Activated CD8-positive, alpha-beta T cell treated with anti-CD3 and anti-CD28 coated beads for 36 hours (primary cell): ENCODE data around the gene GRID1. TPM values are rescaled to one million over a fixed set of nuclear protein-coding genes. Genes with fewer than 3 reads are reported as not detected.

ENCODE experiments used
- ATAC-seq: fragments of 200-7000 bp; cut with Tn5 transposase; one replicate; pipeline ENCODE4 v1.10.0; 2021; ENCODE audit warnings: mild to moderate bottlenecking, moderate library complexity
- CTCF ChIA-PET: fragments of 350-600 bp; sonication (Branson Sonifier 250); formaldehyde crosslinking; loops from one replicate; lab custom pipeline; 2021; ENCODE audit warnings: antibody characterized with exemption; lab: Charles Lee
- POLR2A ChIA-PET: fragments of 350-600 bp; sonication (Branson Sonifier 250); formaldehyde crosslinking; loops from one replicate; lab custom pipeline; 2021; ENCODE audit warnings: antibody characterized with exemption; lab: Charles Lee
- DNase-seq: peaks from one replicate; pipeline ENCODE4 v3.0.0-alpha.2; 2020
- H3K27ac Mint-ChIP-seq: one replicate; pipeline ENCODE4 v1.8.0; 2021; ENCODE audit warnings: mild to moderate bottlenecking, mixed read lengths
- H3K27me3 Mint-ChIP-seq: one replicate; pipeline ENCODE4 v1.8.0; 2021; ENCODE audit warnings: mixed read lengths
- H3K36me3 Mint-ChIP-seq: one replicate; pipeline ENCODE4 v1.8.0; 2021; ENCODE audit warnings: low read depth, mixed read lengths
- H3K4me1 Mint-ChIP-seq: one replicate; pipeline ENCODE4 v1.8.0; 2021; ENCODE audit warnings: low read depth, mixed read lengths
- H3K4me3 Mint-ChIP-seq: one replicate; pipeline ENCODE4 v1.8.0; 2021; ENCODE audit warnings: mild to moderate bottlenecking, moderate library complexity, mixed read lengths
- H3K9me3 Mint-ChIP-seq: one replicate; pipeline ENCODE4 v1.8.0; 2021; ENCODE audit warnings: mixed read lengths
- CTCF ChIP-seq: fragments of 200-600 bp; IDR thresholded peaks from one replicate; pipeline ENCODE4 v1.8.0; 2022; ENCODE audit warnings: antibody characterized with exemption, mild to moderate bottlenecking
- intact Hi-C: fragments of 100-400 bp; cut with micrococcal nuclease; formaldehyde crosslinking; loops from one replicate; pipeline ENCODE4 v1.10.0; 2022
- total RNA-seq, 2 experiments: library from RNA; stranded (reverse); gene quantifications; one replicate each; pipeline ENCODE4 v1.2.3, GENCODE V29; 2021

The GRID1 gene
- total RNA-seq, 2 experiments from 2014 or later: not detected

- intact Hi-C loops: no loop called here
- Mint-ChIP-seq H3K9me3 (no peaks in the 10 kb centered on the region), H3K27me3 (peaks cover 3% of the 10 kb centered on the region), H3K36me3 (no peaks in the 10 kb centered on the region), H3K4me1 (no peaks in the 10 kb centered on the region), H3K27ac (no peak overlapping the region), H3K4me3 (no peak overlapping the region)
- TF ChIP-seq CTCF: no peak
- ATAC-seq: no peak
- POLR2A ChIA-PET: no interaction called here
- no peak for DNase-seq
- CTCF ChIA-PET: no interaction called here
These were observed 27.2 kb downstream of the GRID1 start for GRCh38 chr10:86339226-86339865.

GRCh38 chr10:86337121-86337601, 29.4 kb downstream of the GRID1 start:
- Mint-ChIP-seq H3K36me3 (no peaks in the 10 kb centered on the region), H3K27ac (no peak overlapping the region), H3K9me3 (no peaks in the 10 kb centered on the region), H3K4me1 (no peaks in the 10 kb centered on the region), H3K27me3 (peaks cover 6% of the 10 kb centered on the region), H3K4me3 (no peak overlapping the region)
- intact Hi-C loops: no loop called here
- ATAC-seq (no peak), DNase-seq (no peak)
- no peak for TF ChIP-seq CTCF
- CTCF ChIA-PET: no interaction called here
- POLR2A ChIA-PET: no interaction called here

GRCh38 chr10:86336341-86336740, 30.3 kb downstream of the GRID1 start:
- Mint-ChIP-seq H3K9me3 (no peaks in the 10 kb centered on the region), H3K4me1 (no peaks in the 10 kb centered on the region), H3K27ac (no peak overlapping the region), H3K36me3 (no peaks in the 10 kb centered on the region), H3K4me3 (no peak overlapping the region), H3K27me3 (peaks cover 6% of the 10 kb centered on the region)
- POLR2A ChIA-PET: no interaction called here
- ATAC-seq (no peak), DNase-seq (no peak)
- TF ChIP-seq CTCF: no peak
- CTCF ChIA-PET: interaction anchor here (0.9 kb wide), 1 partner anchor 11 kb away, joined by 3 read pairs; no protein-coding TSS in a partner anchor
- intact Hi-C loops: no loop called here

GRCh38 chr10:86335831-86336230, 30.8 kb downstream of the GRID1 start:
- ChIA-PET POLR2A (no interaction called here), CTCF (interaction anchor here (0.9 kb wide), 1 partner anchor 10 kb away, joined by 3 read pairs; no protein-coding TSS in a partner anchor)
- no peak for DNase-seq
- TF ChIP-seq CTCF: no peak
- no peak for ATAC-seq
- H3K4me1 Mint-ChIP-seq: no peaks in the 10 kb centered on the region
- peaks cover 6% of the 10 kb centered on the region for H3K27me3 Mint-ChIP-seq
- intact Hi-C loops: no loop called here
- H3K27ac Mint-ChIP-seq: no peak overlapping the region
- no peaks in the 10 kb centered on the region for H3K9me3 Mint-ChIP-seq
- H3K4me3 Mint-ChIP-seq: no peak overlapping the region
- H3K36me3 Mint-ChIP-seq: no peaks in the 10 kb centered on the region

GRCh38 chr10:86335257-86335656, 31.3 kb downstream of the GRID1 start:
- Mint-ChIP-seq H3K36me3 (no peaks in the 10 kb centered on the region), H3K4me1 (no peaks in the 10 kb centered on the region), H3K27me3 (peaks cover 4% of the 10 kb centered on the region), H3K9me3 (no peaks in the 10 kb centered on the region), H3K4me3 (no peak overlapping the region), H3K27ac (no peak overlapping the region)
- ChIA-PET POLR2A (no interaction called here), CTCF (no interaction called here)
- no peak for TF ChIP-seq CTCF
- intact Hi-C loops: no loop called here
- ATAC-seq (no peak), DNase-seq (no peak)
